GM12891 (cell line): ENCODE data around the gene CAMK2N2.
A peak's percentile ranks its signal among the peaks of the same experiment; 100 is the strongest.

Experiments
- DNase-seq: peaks from one replicate; pipeline ENCODE4 v3.0.0; 2011; ENCODE audit warnings: low spot score; ENCODE audit not compliant: insufficient read length
- FAIRE-seq: peaks from 2 replicates; lab custom pipeline; 2011; peaks lifted over from hg19 to GRCh38; lab: Jason Lieb, UNC
- PAX5 ChIP-seq: IDR thresholded peaks from 2 replicates; pipeline ENCODE4 v1.6.1; 2011; ENCODE audit warnings: low read length, moderate library complexity, mild to moderate bottlenecking; ENCODE audit not compliant: insufficient read depth, severe bottlenecking
- POLR2A ChIP-seq: IDR thresholded peaks from 2 replicates; pipeline ENCODE4 v1.6.1; 2011; ENCODE audit warnings: low read depth, low read length, control low read depth
- POLR2AphosphoS5 ChIP-seq: IDR thresholded peaks from 2 replicates; pipeline ENCODE4 v1.6.1; 2011; ENCODE audit warnings: low read depth, low read length, control low read depth
- POU2F2 ChIP-seq: IDR thresholded peaks from 2 replicates; pipeline ENCODE4 v1.6.1; 2011; ENCODE audit warnings: low read depth, mild to moderate bottlenecking, control low read depth, low read length, moderate library complexity
- SPI1 ChIP-seq: IDR thresholded peaks from 2 replicates; pipeline ENCODE4 v1.6.1; 2011; ENCODE audit warnings: low read depth, low read length, control low read depth
- TAF1 ChIP-seq: IDR thresholded peaks from 2 replicates; pipeline ENCODE4 v1.6.1; 2011; ENCODE audit warnings: low read depth, low read length, control low read depth

CAMK2N2 gene

GRCh38 chr3:184295771-184296170 is 34.4 kb upstream of the CAMK2N2 start:
- TF ChIP-seq POU2F2, result no peak
- TF ChIP-seq SPI1, result no peak
- TF ChIP-seq TAF1, result no peak
- TF ChIP-seq PAX5, result no peak
- no peak for TF ChIP-seq POLR2AphosphoS5
- TF ChIP-seq POLR2A, result no peak
- FAIRE-seq, result no peak
- DNase-seq, result no peak

GRCh38 chr3:184291738-184292445 is 30.5 kb upstream of the CAMK2N2 start:
- DNase-seq, result no peak
- TF ChIP-seq TAF1 (no peak), POLR2AphosphoS5 (no peak), PAX5 (no peak), POLR2A (no peak), POU2F2 (no peak), SPI1 (no peak)
- FAIRE-seq, result no peak

- TF ChIP-seq TAF1, result no peak
- FAIRE-seq (no peak), DNase-seq (no peak)
Observed at GRCh38 chr3:184291044-184291737, 29.8 kb upstream of the CAMK2N2 start.

GRCh38 chr3:184290331-184290730 is 29.0 kb upstream of the CAMK2N2 start:
- FAIRE-seq, result no peak
- TF ChIP-seq SPI1, result no peak
- no peak for TF ChIP-seq PAX5
- no peak for TF ChIP-seq POLR2A
- TF ChIP-seq POLR2AphosphoS5, result no peak
- TF ChIP-seq POU2F2, result no peak
- TF ChIP-seq TAF1, result no peak
- no peak for DNase-seq

- TF ChIP-seq PAX5 (no peak), POLR2AphosphoS5 (no peak), POU2F2 (no peak), TAF1 (no peak), SPI1 (no peak), POLR2A (no peak)
- peak; percentile 57 for FAIRE-seq
- peak; percentile 75 for DNase-seq
Observed at GRCh38 chr3:184289426-184289938, 28.1 kb upstream of the CAMK2N2 start.

- FAIRE-seq (no peak), DNase-seq (peak; percentile 41)
- TF ChIP-seq TAF1 (no peak), SPI1 (no peak), PAX5 (no peak), POU2F2 (no peak), POLR2A (no peak), POLR2AphosphoS5 (no peak)
Observed at GRCh38 chr3:184284696-184285095, 23.3 kb upstream of the CAMK2N2 start.

- FAIRE-seq, result no peak
- no peak for DNase-seq
- no peak for TF ChIP-seq POLR2AphosphoS5
- TF ChIP-seq SPI1, result no peak
- no peak for TF ChIP-seq POLR2A
- no peak for TF ChIP-seq TAF1
- no peak for TF ChIP-seq PAX5
Observed at GRCh38 chr3:184283681-184284080, 22.3 kb upstream of the CAMK2N2 start.

GRCh38 chr3:184282941-184283340 is 21.6 kb upstream of the CAMK2N2 start:
- FAIRE-seq (no peak), DNase-seq (no peak)
- no peak for TF ChIP-seq POLR2A
- no peak for TF ChIP-seq POLR2AphosphoS5
- no peak for TF ChIP-seq POU2F2
- TF ChIP-seq PAX5, result no peak

GRCh38 chr3:184277366-184277765 is 16.0 kb upstream of the CAMK2N2 start:
- no peak for FAIRE-seq

More at GRCh38 chr3:184277366-184277765, 16.0 kb upstream of the CAMK2N2 start:
- no peak for DNase-seq
- TF ChIP-seq TAF1, result no peak
- no peak for TF ChIP-seq PAX5
- TF ChIP-seq SPI1, result peak; percentile 34
- no peak for TF ChIP-seq POU2F2
- TF ChIP-seq POLR2A, result no peak
- no peak for TF ChIP-seq POLR2AphosphoS5
